GM13976 (cell line): ENCODE measurements around the gene CHN2.

Source experiments
- DNase-seq: peaks from one replicate; pipeline ENCODE4 v3.0.0; 2012; ENCODE audit warnings: low spot score
- CTCF ChIP-seq: IDR thresholded peaks from 2 replicates; pipeline ENCODE4 v1.5.1; 2012; ENCODE audit warnings: borderline replicate concordance, mild to moderate bottlenecking; ENCODE audit not compliant: insufficient read depth; ENCODE audit errors: extremely low read depth, missing control alignments, control extremely low read depth
- in situ Hi-C: fragments of 300-500 bp; cut with MboI; formaldehyde crosslinking; loops from one replicate; pipeline ENCODE4 v1.12.0; 2022; ENCODE audit warnings: low sequenced_read_pairs, mixed read lengths, inconsistent platforms; ENCODE audit not compliant: unreplicated experiment

Gene CHN2

DNA sequence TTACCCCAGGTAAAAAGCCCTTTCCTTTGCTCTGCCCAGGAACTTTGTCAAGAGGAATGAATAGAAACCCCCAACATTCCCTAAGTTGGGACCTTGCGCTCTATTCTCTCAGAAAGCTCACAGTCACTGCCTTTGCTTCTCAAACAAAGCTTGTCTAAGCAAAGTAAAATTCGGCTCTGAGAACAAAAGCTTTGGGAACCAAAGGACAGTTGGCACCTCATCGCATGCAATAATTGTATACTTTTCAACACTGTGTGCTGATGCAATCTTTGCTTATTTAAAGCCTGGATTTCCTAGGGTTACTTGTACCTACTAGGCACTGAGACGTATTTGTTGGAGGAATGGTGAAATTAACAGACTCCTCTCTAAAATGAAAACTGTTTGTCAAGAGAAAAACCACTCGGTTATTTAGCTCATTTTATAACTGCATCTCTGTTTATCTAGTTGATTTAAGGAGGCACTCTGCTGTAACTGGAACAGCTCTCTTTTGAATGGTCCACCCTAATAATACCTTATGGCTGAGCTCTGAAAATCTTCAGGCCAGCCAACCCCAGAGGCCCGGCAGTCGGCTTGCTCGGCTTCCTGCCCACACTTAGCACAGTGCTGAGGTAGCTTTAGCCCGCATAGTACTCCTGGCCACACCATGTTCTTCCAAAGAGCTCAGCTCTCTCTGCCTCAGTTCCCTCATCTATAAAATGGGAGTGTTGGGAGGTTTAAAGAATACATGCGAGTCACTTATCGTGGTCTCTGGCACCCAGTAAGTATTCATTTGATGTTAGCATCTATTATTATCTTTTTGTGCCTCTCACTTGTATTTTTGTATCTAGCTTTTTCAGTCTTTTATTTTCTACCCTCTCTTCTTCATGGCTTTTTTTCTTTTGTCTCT is 288.9 kb downstream of the CHN2 start:
- DNase-seq: no peak
- in situ Hi-C loops: no loop called here
- TF ChIP-seq CTCF: no peak

GRCh38 chr7:29484280-29484679 is 289.7 kb downstream of the CHN2 start:
- TF ChIP-seq CTCF: no peak
- in situ Hi-C loops: no loop called here
- DNase-seq: no peak

DNA sequence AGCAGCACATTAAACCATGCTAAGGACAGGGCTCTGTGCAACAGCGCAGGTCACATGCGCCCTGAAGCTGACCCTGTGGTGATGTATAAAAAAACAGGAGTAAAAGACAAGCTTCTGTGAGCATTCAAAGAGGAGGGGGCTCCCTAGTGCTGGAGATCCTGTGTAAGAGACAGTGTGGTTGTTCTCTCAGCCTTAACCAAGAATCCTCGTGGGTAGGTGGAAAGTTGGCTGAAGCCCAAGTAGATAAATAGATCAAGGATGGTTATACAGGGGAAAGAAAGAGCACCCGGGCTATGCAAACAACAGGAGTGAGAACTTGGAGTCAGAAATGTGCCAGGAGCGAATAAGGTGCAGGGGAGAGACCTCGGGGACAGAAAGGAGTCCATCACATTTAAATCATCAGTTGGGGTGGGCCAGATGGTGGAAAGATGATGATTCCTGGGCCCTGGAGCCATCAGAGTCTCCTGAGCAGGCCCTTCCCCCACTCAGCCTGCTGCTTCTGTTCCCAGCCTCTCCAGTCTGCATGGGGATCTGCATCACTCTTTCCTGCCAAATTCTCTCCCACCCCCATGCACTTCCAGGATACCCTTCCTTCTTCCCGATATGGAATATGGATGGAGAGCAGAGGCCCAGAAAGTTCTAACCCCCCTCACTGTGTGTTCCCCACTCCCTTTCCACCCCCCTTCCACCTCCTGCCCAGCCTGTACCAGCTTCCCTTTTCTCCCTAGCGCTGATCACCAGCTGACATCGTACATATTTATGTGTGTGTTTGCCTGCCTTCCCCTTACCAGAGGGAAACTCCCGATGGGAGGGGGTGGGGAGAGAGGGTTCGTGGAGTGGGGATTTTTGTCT is 291.0 kb downstream of the CHN2 start:
- no peak for TF ChIP-seq CTCF
- in situ Hi-C loops: no loop called here
- no peak for DNase-seq

DNA sequence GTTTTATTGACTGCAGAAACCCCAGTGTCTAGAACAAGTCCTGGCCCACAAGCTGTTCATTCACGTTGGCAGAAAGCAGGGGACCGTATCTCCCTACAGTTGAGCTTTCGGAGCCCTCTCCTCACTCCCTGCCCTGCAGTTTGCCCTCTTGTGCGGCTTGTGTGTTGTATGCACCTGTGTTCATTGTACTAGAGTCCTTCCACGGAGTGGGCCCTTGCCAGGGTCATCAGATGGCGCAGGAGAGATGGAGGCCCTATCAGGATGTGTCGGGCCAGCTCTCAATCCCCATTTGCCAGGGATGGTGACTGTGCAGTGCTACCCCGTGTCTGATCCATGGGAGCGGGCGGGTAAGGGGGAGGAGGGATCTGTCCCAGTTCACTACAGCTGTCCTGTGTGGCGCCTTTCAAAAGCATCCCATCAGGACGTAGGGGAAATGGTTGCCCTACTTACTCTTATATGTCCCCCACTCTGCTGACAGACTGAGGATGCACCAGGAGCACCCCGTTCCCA is 291.7 kb downstream of the CHN2 start:
- DNase-seq: no peak
- no peak for TF ChIP-seq CTCF
- in situ Hi-C loops: no loop called here

- TF ChIP-seq CTCF: no peak
- no peak for DNase-seq
- in situ Hi-C loops: no loop called here
Observed at GRCh38 chr7:29487424-29487823, 292.8 kb downstream of the CHN2 start.

- TF ChIP-seq CTCF: no peak
- DNase-seq: no peak
- in situ Hi-C loops: no loop called here
Observed at GRCh38 chr7:29488203-29488970, 293.8 kb downstream of the CHN2 start.
